Breast epithelium (tissue), 4 donors: ENCODE results near the gene L3MBTL2. TPM values are rescaled to one million over a fixed set of nuclear protein-coding genes. Genes with fewer than 3 reads are reported as not detected.

Experiments
- DNase-seq, 2 donors: peaks; one replicate each; pipeline ENCODE4 v3.0.0-alpha.2; 2019; ENCODE audit warnings: low spot score in 2 of 2
- H3K27ac ChIP-seq, 2 donors: fragments of 200-600 bp; sonication (generic) in 1 of 2; one replicate each; pipeline ENCODE4 v1.5.1; 2016 to 2019; ENCODE audit warnings: mild to moderate bottlenecking in 1 of 2
- H3K27me3 ChIP-seq, 2 donors: fragments of 200-600 bp; sonication (generic) in 1 of 2; one replicate each; pipeline versions ENCODE4 v1.5.1 to v1.6.0; 2017 to 2019; ENCODE audit warnings: control low read depth in 1 of 2, mild to moderate bottlenecking in 1 of 2
- H3K36me3 ChIP-seq: fragments of 200-600 bp; one replicate; pipeline ENCODE4 v1.5.1; 2019
- H3K4me1 ChIP-seq, 2 donors: fragments of 200-600 bp; sonication (generic); one replicate each; pipeline ENCODE4 v1.5.1; 2016 to 2019; ENCODE audit warnings: control low read depth in 1 of 2
- H3K4me3 ChIP-seq, 3 donors: fragments of 200-600 bp; sonication (generic); 1 replicate in 2 of 3; 2 replicates in 1 of 3; pipeline ENCODE4 v1.5.1; 2016 to 2019; ENCODE audit warnings: mild to moderate bottlenecking in 3 of 3, moderate library complexity in 2 of 3
- H3K9me3 ChIP-seq, 2 donors: fragments of 200-600 bp; sonication (generic) in 1 of 2; one replicate each; pipeline ENCODE4 v1.5.1; 2016 to 2019; ENCODE audit warnings: control low read depth in 1 of 2
- POLR2A ChIP-seq: fragments of 450-650 bp; IDR thresholded peaks from one replicate; pipeline ENCODE4 v1.6.1; 2016; ENCODE audit warnings: antibody characterized with exemption, mild to moderate bottlenecking, moderate library complexity
- POLR2AphosphoS5 ChIP-seq, 3 donors: sonication (generic); formaldehyde crosslinking; IDR thresholded peaks; one replicate each; pipeline ENCODE4 v1.6.1; 2017; ENCODE audit warnings: antibody characterized with exemption in 3 of 3
- intact Hi-C: fragments of 100-400 bp; cut with DNase I; formaldehyde crosslinking; loops from one replicate; pipeline ENCODE4 v1.15.1; 2023; ENCODE audit warnings: low total_unique reads
- total RNA-seq, 3 donors: library from RNA; depleted of rRNA; stranded (reverse); fragments of >200 nt; gene quantifications; one replicate each; pipeline ENCODE4 v1.1.0, GENCODE V29; 2016
- TF ChIP-seq, protein P1 (sequence below), 3 donors: fragments of 450-650 bp; IDR thresholded peaks; one replicate each; pipeline ENCODE4 v1.5.1; 2016 to 2017; ENCODE audit warnings: antibody characterized with exemption in 3 of 3, mild to moderate bottlenecking in 3 of 3, moderate library complexity in 3 of 3

L3MBTL2 gene
- total RNA-seq, 3 donors from 2014 or later, result 13.1 to 22.5 (median 17.0) TPM

GRCh38 chr22:41239443-41240128 is 34.5 kb downstream of the L3MBTL2 start:
- peak overlapping the region; percentile 74 to 78 for H3K27ac ChIP-seq
- no peaks in the 10 kb centered on the region for H3K9me3 ChIP-seq
- no peaks in the 10 kb centered on the region for H3K27me3 ChIP-seq
- H3K36me3 ChIP-seq, result no peaks in the 10 kb centered on the region
- peaks cover 0 to 4% of the 10 kb centered on the region in 2 donors for H3K4me1 ChIP-seq
- no peak overlapping the region for H3K4me3 ChIP-seq
- TF ChIP-seq POLR2AphosphoS5 (IDR thresholded peaks at IDR 0.05) (no peak), POLR2A (no peak)
- TF ChIP-seq, protein P1, sequence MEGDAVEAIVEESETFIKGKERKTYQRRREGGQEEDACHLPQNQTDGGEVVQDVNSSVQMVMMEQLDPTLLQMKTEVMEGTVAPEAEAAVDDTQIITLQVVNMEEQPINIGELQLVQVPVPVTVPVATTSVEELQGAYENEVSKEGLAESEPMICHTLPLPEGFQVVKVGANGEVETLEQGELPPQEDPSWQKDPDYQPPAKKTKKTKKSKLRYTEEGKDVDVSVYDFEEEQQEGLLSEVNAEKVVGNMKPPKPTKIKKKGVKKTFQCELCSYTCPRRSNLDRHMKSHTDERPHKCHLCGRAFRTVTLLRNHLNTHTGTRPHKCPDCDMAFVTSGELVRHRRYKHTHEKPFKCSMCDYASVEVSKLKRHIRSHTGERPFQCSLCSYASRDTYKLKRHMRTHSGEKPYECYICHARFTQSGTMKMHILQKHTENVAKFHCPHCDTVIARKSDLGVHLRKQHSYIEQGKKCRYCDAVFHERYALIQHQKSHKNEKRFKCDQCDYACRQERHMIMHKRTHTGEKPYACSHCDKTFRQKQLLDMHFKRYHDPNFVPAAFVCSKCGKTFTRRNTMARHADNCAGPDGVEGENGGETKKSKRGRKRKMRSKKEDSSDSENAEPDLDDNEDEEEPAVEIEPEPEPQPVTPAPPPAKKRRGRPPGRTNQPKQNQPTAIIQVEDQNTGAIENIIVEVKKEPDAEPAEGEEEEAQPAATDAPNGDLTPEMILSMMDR (IDR thresholded peaks at IDR 0.05), result no peak
- no peak for DNase-seq
- intact Hi-C loops, result no loop called here

DNA sequence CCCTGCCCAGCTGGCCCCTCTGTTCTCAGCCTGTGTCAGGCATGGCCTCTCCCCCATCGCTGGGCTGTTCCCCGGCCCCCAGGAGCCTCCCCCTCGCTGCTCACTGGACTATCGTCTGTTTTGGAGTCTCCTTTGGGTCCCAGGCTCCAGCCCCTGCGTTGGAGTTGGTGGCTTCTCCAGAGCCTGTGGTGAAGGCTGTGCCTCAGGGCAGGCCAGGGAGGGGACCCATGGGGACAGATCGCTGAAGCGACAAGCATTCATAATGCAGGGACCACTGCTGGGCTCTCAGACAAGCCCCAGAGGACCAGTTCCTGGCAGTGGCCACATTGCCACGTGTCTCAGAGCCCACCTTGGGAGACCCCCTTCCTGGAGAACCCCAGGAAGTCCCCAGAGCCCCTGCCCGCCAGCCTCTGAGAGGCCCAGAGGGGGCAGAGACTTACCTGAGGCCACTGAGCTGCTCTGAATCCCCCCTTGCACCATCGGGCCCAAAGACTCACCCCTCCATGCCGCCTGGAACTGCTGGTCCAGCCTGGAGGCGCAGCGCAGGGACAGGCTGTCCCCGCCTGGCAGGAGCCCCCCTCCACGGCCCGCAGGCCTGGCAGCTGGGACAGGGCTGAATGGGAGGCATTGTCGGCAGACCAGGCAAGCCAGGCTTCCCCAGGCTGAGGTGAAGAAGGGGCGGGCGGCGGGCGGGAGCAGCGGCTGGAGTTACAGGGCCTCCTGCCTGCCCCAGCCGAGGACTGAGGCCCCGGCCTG is 35.4 kb downstream of the L3MBTL2 start, which contains the start of gene CHADL:
Gene CHADL (minus strand): TSS at position 555 of the 756 bp plus-strand sequence. CDS start 50 bp downstream, at position 505.
- Histone ChIP-seq H3K4me1 (peaks cover 0 to 4% of the 10 kb centered on the region in 2 donors), H3K27me3 (no peaks in the 10 kb centered on the region), H3K4me3 (peak within 1 kb of the TSS in 1 of 3 donors; percentile 7), H3K27ac (peak within 1 kb of the TSS; percentile 74 to 78), H3K36me3 (no peaks in the 10 kb centered on the region), H3K9me3 (no peaks in the 10 kb centered on the region)
- intact Hi-C loops, result no loop called here
- TF ChIP-seq POLR2A, result no peak
- peak in 1 of 3 donors; percentile 58 for TF ChIP-seq POLR2AphosphoS5 (IDR thresholded peaks at IDR 0.05)
- TF ChIP-seq, protein P1 (IDR thresholded peaks at IDR 0.05), result no peak
- DNase-seq, result peak in 1 of 2 donors; percentile 84

GRCh38 chr22:41241133-41241676 is 36.1 kb downstream of the L3MBTL2 start:
- no peak for DNase-seq
- intact Hi-C loops, result no loop called here
- TF ChIP-seq, protein P1 (IDR thresholded peaks at IDR 0.05), result no peak
- TF ChIP-seq POLR2A, result no peak

GRCh38 chr22:41242396-41243117 is 37.4 kb downstream of the L3MBTL2 start:
- Histone ChIP-seq H3K27me3 (no peaks in the 10 kb centered on the region), H3K9me3 (no peaks in the 10 kb centered on the region), H3K36me3 (no peaks in the 10 kb centered on the region), H3K27ac (no peak overlapping the region), H3K4me3 (no peak overlapping the region), H3K4me1 (no peaks in the 10 kb centered on the region)
- TF ChIP-seq POLR2A (no peak), POLR2AphosphoS5 (IDR thresholded peaks at IDR 0.05) (no peak)
- TF ChIP-seq, protein P1 (IDR thresholded peaks at IDR 0.05), result no peak
- intact Hi-C loops, result no loop called here
- DNase-seq, result no peak

More at GRCh38 chr22:41241133-41241676, 36.1 kb downstream of the L3MBTL2 start:
- Histone ChIP-seq H3K9me3 (no peaks in the 10 kb centered on the region), H3K4me1 (peaks cover 0 to 4% of the 10 kb centered on the region in 2 donors), H3K27me3 (no peaks in the 10 kb centered on the region), H3K36me3 (no peaks in the 10 kb centered on the region), H3K27ac (peak overlapping the region; percentile 74 to 78), H3K4me3 (no peak overlapping the region)
